A549 (cell line): ENCODE data around the gene HAPLN2.

Experiments
- BHLHE40 ChIP-seq: IDR thresholded peaks from 2 replicates; pipeline ENCODE4 v1.6.1; 2012; ENCODE audit warnings: low read depth, low read length, inconsistent platforms
- CEBPB ChIP-seq, 2 experiments: fragments of >200 bp in 1 of 2; sonication (Bioruptor Twin) in 1 of 2; formaldehyde crosslinking in 1 of 2; IDR thresholded peaks; 2 replicates each; pipeline ENCODE4 v1.6.1; 2012 to 2016
- CHD4 ChIP-seq: fragments of 200-600 bp; sonication (generic); IDR thresholded peaks from 2 replicates; pipeline ENCODE4 v1.6.1; 2016; ENCODE audit warnings: antibody characterized with exemption, mild to moderate bottlenecking, borderline replicate concordance
- EHMT2 ChIP-seq: fragments of 200-600 bp; sonication (generic); IDR thresholded peaks from 2 replicates; pipeline ENCODE4 v1.6.1; 2016; ENCODE audit warnings: antibody characterized with exemption, low read depth, mild to moderate bottlenecking, moderate library complexity
- EP300 ChIP-seq, 2 experiments: fragments of >200 bp; sonication (Bioruptor Twin); formaldehyde crosslinking; IDR thresholded peaks; 2 replicates in 1 of 2; 3 replicates in 1 of 2; pipeline ENCODE4 v1.6.1; 2016 to 2017
- JUNB ChIP-seq: fragments of >200 bp; sonication (Bioruptor Twin); formaldehyde crosslinking; IDR thresholded peaks from 2 replicates; pipeline ENCODE4 v1.6.1; 2016
- MAFK ChIP-seq: fragments of 450-650 bp; IDR thresholded peaks from 2 replicates; pipeline ENCODE4 v1.6.1; 2014; ENCODE audit not compliant: partially characterized antibody
- POLR2A ChIP-seq: IDR thresholded peaks from 2 replicates; pipeline ENCODE4 v1.6.1; 2012; ENCODE audit warnings: mild to moderate bottlenecking, low read length
- RAD21 ChIP-seq, 2 experiments: fragments of >200 bp in 1 of 2; sonication (Bioruptor Twin) in 1 of 2; formaldehyde crosslinking in 1 of 2; IDR thresholded peaks in 1 of 2; conservative IDR thresholded peaks in 1 of 2; 2 replicates in 1 of 2; 3 replicates in 1 of 2; pipeline ENCODE4 v1.6.1; 2012 to 2018; ENCODE audit warnings: inconsistent platforms in 1 of 2
- SREBF2 ChIP-seq: fragments of 450-650 bp; IDR thresholded peaks from 2 replicates; pipeline ENCODE4 v1.6.1; 2014; ENCODE audit warnings: mild to moderate bottlenecking, moderate library complexity
- ZFP36 ChIP-seq: fragments of 450-650 bp; IDR thresholded peaks from 2 replicates; pipeline ENCODE4 v1.6.1; 2014; ENCODE audit warnings: borderline replicate concordance; ENCODE audit not compliant: partially characterized antibody
- TF ChIP-seq, protein P1 (sequence below): fragments of >200 bp; sonication (Bioruptor Twin); formaldehyde crosslinking; IDR thresholded peaks from 3 replicates; pipeline ENCODE4 v1.5.1; 2016
- TF ChIP-seq, protein P2 (sequence below): fragments of 150-350 bp; IDR thresholded peaks from 2 replicates; pipeline ENCODE4 v1.6.1; 2014; ENCODE audit warnings: low read depth, mild to moderate bottlenecking, low read length
- TF ChIP-seq, protein P3 (sequence below): IDR thresholded peaks from 2 replicates; pipeline ENCODE4 v1.6.1; 2012

DNA sequence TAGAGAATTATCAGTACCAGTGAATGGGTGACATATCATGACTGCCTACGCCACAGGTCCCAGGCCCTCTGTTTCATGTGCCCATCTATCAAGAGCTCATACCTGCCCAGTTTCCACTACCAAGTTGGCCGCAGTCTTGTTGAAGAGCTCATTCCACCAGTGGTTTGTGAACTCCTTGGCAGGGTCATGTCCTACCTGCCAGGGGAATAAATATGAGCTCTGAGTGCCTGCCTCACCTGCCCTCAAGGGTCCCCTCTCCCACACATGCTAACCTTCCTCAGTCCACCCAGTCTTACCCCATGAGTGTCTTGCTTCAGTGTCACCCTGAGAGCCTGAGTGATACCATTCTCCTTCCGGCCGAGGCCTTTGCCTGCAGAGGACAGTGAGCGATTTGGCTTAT lies 21.1 kb upstream of the HAPLN2 start:
- TF ChIP-seq, protein P1, sequence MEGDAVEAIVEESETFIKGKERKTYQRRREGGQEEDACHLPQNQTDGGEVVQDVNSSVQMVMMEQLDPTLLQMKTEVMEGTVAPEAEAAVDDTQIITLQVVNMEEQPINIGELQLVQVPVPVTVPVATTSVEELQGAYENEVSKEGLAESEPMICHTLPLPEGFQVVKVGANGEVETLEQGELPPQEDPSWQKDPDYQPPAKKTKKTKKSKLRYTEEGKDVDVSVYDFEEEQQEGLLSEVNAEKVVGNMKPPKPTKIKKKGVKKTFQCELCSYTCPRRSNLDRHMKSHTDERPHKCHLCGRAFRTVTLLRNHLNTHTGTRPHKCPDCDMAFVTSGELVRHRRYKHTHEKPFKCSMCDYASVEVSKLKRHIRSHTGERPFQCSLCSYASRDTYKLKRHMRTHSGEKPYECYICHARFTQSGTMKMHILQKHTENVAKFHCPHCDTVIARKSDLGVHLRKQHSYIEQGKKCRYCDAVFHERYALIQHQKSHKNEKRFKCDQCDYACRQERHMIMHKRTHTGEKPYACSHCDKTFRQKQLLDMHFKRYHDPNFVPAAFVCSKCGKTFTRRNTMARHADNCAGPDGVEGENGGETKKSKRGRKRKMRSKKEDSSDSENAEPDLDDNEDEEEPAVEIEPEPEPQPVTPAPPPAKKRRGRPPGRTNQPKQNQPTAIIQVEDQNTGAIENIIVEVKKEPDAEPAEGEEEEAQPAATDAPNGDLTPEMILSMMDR, result no peak
- TF ChIP-seq RAD21 (conservative IDR thresholded peaks at IDR 0.05 in 1 of 2, IDR thresholded peaks at IDR 0.05 in 1 of 2) (no peak), EHMT2 (no peak), ZFP36 (no peak), CHD4 (no peak), BHLHE40 (no peak), POLR2A (no peak), EP300 (IDR thresholded peaks at IDR 0.05) (no peak), SREBF2 (no peak), JUNB (no peak), CEBPB (IDR thresholded peaks at IDR 0.05) (no peak), MAFK (no peak)
- TF ChIP-seq, protein P2, sequence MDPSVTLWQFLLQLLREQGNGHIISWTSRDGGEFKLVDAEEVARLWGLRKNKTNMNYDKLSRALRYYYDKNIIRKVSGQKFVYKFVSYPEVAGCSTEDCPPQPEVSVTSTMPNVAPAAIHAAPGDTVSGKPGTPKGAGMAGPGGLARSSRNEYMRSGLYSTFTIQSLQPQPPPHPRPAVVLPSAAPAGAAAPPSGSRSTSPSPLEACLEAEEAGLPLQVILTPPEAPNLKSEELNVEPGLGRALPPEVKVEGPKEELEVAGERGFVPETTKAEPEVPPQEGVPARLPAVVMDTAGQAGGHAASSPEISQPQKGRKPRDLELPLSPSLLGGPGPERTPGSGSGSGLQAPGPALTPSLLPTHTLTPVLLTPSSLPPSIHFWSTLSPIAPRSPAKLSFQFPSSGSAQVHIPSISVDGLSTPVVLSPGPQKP, result no peak
- TF ChIP-seq, protein P3, sequence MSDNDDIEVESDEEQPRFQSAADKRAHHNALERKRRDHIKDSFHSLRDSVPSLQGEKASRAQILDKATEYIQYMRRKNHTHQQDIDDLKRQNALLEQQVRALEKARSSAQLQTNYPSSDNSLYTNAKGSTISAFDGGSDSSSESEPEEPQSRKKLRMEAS, result no peak
